Skeletal muscle tissue (tissue), 4 donors: ENCODE measurements around the gene BPTF. TPM values are rescaled to one million over a fixed set of nuclear protein-coding genes. Genes with fewer than 3 reads are reported as not detected.
"Not testable (repeated sequence)": the region's sequence is repeated elsewhere in the genome, so short reads cannot be mapped to it uniquely, and the experiment has no call there.

Experiments
- H3K27ac ChIP-seq: one replicate; pipeline ENCODE4 v1.7.0; 2013; ENCODE audit warnings: mild to moderate bottlenecking, low read depth, low read length, inconsistent platforms
- H3K27me3 ChIP-seq, 3 donors: one replicate each; pipeline ENCODE4 v1.7.0; 2013; ENCODE audit warnings: low read length in 3 of 3; ENCODE audit not compliant: control insufficient read depth in 3 of 3, insufficient read depth in 3 of 3
- H3K36me3 ChIP-seq, 3 donors: one replicate each; pipeline ENCODE4 v1.7.0; 2013; ENCODE audit warnings: low read length in 3 of 3; ENCODE audit not compliant: control insufficient read depth in 3 of 3, insufficient read depth in 3 of 3
- H3K4me1 ChIP-seq, 3 donors: one replicate each; pipeline ENCODE4 v1.7.0; 2013; ENCODE audit warnings: low read length in 3 of 3, mild to moderate bottlenecking in 3 of 3; ENCODE audit not compliant: control insufficient read depth in 3 of 3, insufficient read depth in 3 of 3
- H3K4me3 ChIP-seq, 3 donors: one replicate each; pipeline ENCODE4 v1.7.0; 2013; ENCODE audit warnings: low read length in 3 of 3
- H3K9ac ChIP-seq, 3 donors: one replicate each; pipeline ENCODE4 v1.7.0; 2013; ENCODE audit warnings: low read length in 3 of 3, mild to moderate bottlenecking in 3 of 3, moderate library complexity in 2 of 3, low read depth in 1 of 3
- H3K9me3 ChIP-seq, 3 donors: one replicate each; pipeline ENCODE4 v1.7.0; 2013; ENCODE audit warnings: low read length in 3 of 3; ENCODE audit not compliant: control insufficient read depth in 3 of 3
- total RNA-seq: library from RNA; depleted of rRNA; stranded (reverse); fragments of >200 nt; gene quantifications from one replicate; pipeline ENCODE4 v1.2.3, GENCODE V29; 2014
- donor health status: Osteomylitis.

Gene BPTF
- total RNA-seq, 1 donor from 2014 or later: 61.6 TPM

- H3K4me3 ChIP-seq: no peak overlapping the region
- no peaks in the 10 kb centered on the region for H3K9me3 ChIP-seq
- no peak overlapping the region for H3K27ac ChIP-seq
- no peaks in the 10 kb centered on the region for H3K4me1 ChIP-seq
- H3K27me3 ChIP-seq: no peaks in the 10 kb centered on the region
- no peak overlapping the region for H3K9ac ChIP-seq
- H3K36me3 ChIP-seq: no peaks in the 10 kb centered on the region
Observed at GRCh38 chr17:67813803-67814180, 11.5 kb upstream of the BPTF start.

GRCh38 chr17:67818110-67819002 is 6.9 kb upstream of the BPTF start:
- H3K4me3 ChIP-seq: no peak overlapping the region
- H3K27me3 ChIP-seq: no peaks in the 10 kb centered on the region
- H3K4me1 ChIP-seq: no peaks in the 10 kb centered on the region
- H3K9ac ChIP-seq: no peak overlapping the region
- H3K27ac ChIP-seq: no peak overlapping the region
- no peaks in the 10 kb centered on the region for H3K9me3 ChIP-seq
- H3K36me3 ChIP-seq: no peaks in the 10 kb centered on the region

- H3K9me3 ChIP-seq: no peaks in the 10 kb centered on the region
- H3K27me3 ChIP-seq: no peaks in the 10 kb centered on the region
- no peaks in the 10 kb centered on the region for H3K4me1 ChIP-seq
- no peak overlapping the region for H3K4me3 ChIP-seq
- no peak overlapping the region for H3K27ac ChIP-seq
- no peaks in the 10 kb centered on the region for H3K36me3 ChIP-seq
- no peak overlapping the region for H3K9ac ChIP-seq
Observed at GRCh38 chr17:67819722-67820121, 5.6 kb upstream of the BPTF start.

- Histone ChIP-seq H3K4me3 (no peak overlapping the region), H3K9me3 (no peaks in the 10 kb centered on the region), H3K27ac (no peak overlapping the region), H3K9ac (no peak overlapping the region), H3K36me3 (no peaks in the 10 kb centered on the region), H3K4me1 (peaks cover 0 to 2% (median 2%) of the 10 kb centered on the region in 3 donors), H3K27me3 (no peaks in the 10 kb centered on the region)
Observed at GRCh38 chr17:67821871-67822367, 3.4 kb upstream of the BPTF start.

- H3K9ac ChIP-seq: peak overlapping the region; percentile 66 to 83 (median 82)
Observed at GRCh38 chr17:67825627-67826601, 611 bp downstream of the BPTF start.

GRCh38 chr17:67829331-67829730 is 4.0 kb downstream of the BPTF start:
- Histone ChIP-seq H3K27ac (no peak overlapping the region), H3K9ac (no peak overlapping the region), H3K27me3 (no peaks in the 10 kb centered on the region), H3K4me3 (no peak overlapping the region), H3K9me3 (no peaks in the 10 kb centered on the region), H3K36me3 (no peaks in the 10 kb centered on the region), H3K4me1 (peaks cover 18 to 25% (median 24%) of the 10 kb centered on the region in 3 donors)

More at GRCh38 chr17:67825627-67826601, 611 bp downstream of the BPTF start:
- not testable (repeated sequence) for H3K27me3 ChIP-seq, H3K9me3 ChIP-seq, H3K36me3 ChIP-seq
- peaks cover 14 to 21% (median 16%) of the 10 kb centered on the region in 3 donors for H3K4me1 ChIP-seq
- H3K4me3 ChIP-seq: peak overlapping the region; percentile 95 to 98 (median 96)
- H3K27ac ChIP-seq: peak overlapping the region; percentile 73

- Histone ChIP-seq H3K4me1 (peaks cover 18 to 30% (median 22%) of the 10 kb centered on the region in 3 donors), H3K27ac (no peak overlapping the region), H3K9ac (no peak overlapping the region), H3K9me3 (no peaks in the 10 kb centered on the region), H3K27me3 (no peaks in the 10 kb centered on the region), H3K36me3 (no peaks in the 10 kb centered on the region), H3K4me3 (no peak overlapping the region)
Observed at GRCh38 chr17:67830440-67830839, 5.1 kb downstream of the BPTF start.

- Histone ChIP-seq H3K4me1 (peaks cover 18 to 33% (median 22%) of the 10 kb centered on the region in 3 donors), H3K9me3 (no peaks in the 10 kb centered on the region), H3K27ac (no peak overlapping the region), H3K36me3 (no peaks in the 10 kb centered on the region), H3K4me3 (no peak overlapping the region), H3K9ac (no peak overlapping the region), H3K27me3 (no peaks in the 10 kb centered on the region)
Observed at GRCh38 chr17:67831268-67831667, 6.0 kb downstream of the BPTF start.

- Histone ChIP-seq H3K9me3 (no peaks in the 10 kb centered on the region), H3K4me3 (no peak overlapping the region), H3K4me1 (peaks cover 16 to 32% (median 28%) of the 10 kb centered on the region in 3 donors), H3K9ac (no peak overlapping the region), H3K36me3 (no peaks in the 10 kb centered on the region), H3K27ac (no peak overlapping the region), H3K27me3 (no peaks in the 10 kb centered on the region)
Observed at GRCh38 chr17:67833134-67833533, 7.8 kb downstream of the BPTF start.
